T-helper 9 cell (primary cell): Measurements from ENCODE around the gene REM2.

Experiments used
- DNase-seq: peaks from one replicate; pipeline ENCODE4 v3.0.0-alpha.2; 2020
- total RNA-seq, 2 donors: gene quantifications; one replicate each; lab custom pipeline; 2026; lab: John Stamatoyannopoulos, UW

REM2 gene
- total RNA-seq: 4.2 to 5.1 reads per million in 2 donors

GRCh38 chr14:22883173-22883976 is at the start of gene REM2:
Gene REM2, plus strand, starts transcription at chr14:22883222. Its CDS starts 66 bp downstream, at chr14:22883288.
- no peak for DNase-seq

GRCh38 chr14:22835505-22835904 is 47.5 kb upstream of the REM2 start:
- DNase-seq: no peak

- no peak for DNase-seq
Measured at GRCh38 chr14:22836301-22837113, 46.5 kb upstream of the REM2 start, which contains the start of gene MMP14. Gene MMP14, plus strand, starts transcription at chr14:22836585. Its CDS starts 233 bp downstream, at chr14:22836818.

DNA sequence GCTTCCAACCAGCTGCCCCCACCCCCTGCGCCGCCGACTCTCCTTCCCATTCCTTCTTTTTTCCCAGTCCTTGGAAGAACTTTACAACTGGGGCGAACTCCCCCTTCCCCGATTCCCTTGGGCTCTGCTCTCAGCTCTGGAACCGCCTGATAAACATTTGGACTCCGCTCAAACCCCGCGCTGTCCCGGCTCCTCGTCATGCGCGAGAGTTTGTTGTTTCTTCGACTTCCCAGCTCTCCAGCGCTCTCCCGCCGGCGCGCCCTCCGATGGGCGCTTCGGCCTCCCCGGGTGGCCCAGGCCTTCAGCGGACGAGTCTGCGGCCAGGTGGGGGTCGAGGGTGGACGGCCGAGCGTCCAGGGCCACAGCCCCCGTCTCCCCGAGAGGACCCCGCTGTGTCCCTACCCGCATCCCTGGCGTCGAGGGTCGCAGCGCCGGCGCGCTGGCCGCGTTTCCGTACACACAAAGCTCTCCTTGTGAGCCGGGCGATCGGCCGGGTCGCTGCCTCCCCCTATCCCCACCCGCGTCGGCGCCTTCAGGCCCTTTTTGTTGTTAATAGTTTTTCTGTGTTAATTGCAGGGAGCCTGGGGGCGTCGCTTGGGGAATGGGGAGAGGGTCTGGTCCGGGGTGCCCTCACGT is 45.8 kb upstream of the REM2 start:
- no peak for DNase-seq

GRCh38 chr14:22837750-22838538 is 45.1 kb upstream of the REM2 start:
- DNase-seq: no peak

GRCh38 chr14:22838631-22839041 is 44.4 kb upstream of the REM2 start:
- no peak for DNase-seq

- no peak for DNase-seq
Measured at GRCh38 chr14:22839159-22839779, 43.8 kb upstream of the REM2 start.

- no peak for DNase-seq
Measured at GRCh38 chr14:22841311-22841710, 41.7 kb upstream of the REM2 start.

- DNase-seq: no peak
Measured at GRCh38 chr14:22841769-22842168, 41.3 kb upstream of the REM2 start.

GRCh38 chr14:22842211-22843122 is 40.6 kb upstream of the REM2 start:
- no peak for DNase-seq

GRCh38 chr14:22843123-22843925 is 39.7 kb upstream of the REM2 start:
- no peak for DNase-seq

DNA sequence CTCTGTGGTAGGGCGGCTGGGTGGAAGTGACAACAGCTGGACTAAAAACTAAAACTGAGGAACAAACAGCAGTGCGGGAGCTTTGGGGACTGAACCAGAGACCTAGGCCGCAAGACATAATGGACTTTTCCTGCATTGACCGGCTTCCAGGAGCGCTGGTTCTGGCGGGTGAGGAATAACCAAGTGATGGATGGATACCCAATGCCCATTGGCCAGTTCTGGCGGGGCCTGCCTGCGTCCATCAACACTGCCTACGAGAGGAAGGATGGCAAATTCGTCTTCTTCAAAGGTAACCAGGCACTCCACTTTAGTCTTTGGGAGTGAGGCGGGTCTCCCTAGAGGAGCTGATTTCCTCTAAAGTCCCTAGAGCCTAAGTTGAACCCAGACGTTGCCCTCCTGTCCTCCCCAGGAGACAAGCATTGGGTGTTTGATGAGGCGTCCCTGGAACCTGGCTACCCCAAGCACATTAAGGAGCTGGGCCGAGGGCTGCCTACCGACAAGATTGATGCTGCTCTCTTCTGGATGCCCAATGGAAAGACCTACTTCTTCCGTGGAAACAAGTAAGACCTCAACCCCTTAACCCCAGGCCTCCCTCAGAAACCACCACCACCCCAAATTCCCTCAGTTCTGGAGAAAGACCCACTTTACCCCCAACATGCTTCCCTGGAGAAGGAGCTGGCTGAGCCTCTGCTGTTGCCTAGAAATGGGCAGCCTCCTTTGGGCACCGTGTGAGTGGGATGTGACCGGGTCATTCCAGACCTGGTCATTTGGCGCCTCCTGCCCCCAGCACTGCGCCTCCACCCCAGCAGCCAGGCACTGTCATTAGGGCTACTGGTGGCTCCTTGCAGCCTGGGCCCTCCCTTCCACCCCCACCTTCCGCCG is 38.6 kb upstream of the REM2 start:
- DNase-seq: no peak

- DNase-seq: no peak
Measured at GRCh38 chr14:22845103-22845394, 38.0 kb upstream of the REM2 start.

DNA sequence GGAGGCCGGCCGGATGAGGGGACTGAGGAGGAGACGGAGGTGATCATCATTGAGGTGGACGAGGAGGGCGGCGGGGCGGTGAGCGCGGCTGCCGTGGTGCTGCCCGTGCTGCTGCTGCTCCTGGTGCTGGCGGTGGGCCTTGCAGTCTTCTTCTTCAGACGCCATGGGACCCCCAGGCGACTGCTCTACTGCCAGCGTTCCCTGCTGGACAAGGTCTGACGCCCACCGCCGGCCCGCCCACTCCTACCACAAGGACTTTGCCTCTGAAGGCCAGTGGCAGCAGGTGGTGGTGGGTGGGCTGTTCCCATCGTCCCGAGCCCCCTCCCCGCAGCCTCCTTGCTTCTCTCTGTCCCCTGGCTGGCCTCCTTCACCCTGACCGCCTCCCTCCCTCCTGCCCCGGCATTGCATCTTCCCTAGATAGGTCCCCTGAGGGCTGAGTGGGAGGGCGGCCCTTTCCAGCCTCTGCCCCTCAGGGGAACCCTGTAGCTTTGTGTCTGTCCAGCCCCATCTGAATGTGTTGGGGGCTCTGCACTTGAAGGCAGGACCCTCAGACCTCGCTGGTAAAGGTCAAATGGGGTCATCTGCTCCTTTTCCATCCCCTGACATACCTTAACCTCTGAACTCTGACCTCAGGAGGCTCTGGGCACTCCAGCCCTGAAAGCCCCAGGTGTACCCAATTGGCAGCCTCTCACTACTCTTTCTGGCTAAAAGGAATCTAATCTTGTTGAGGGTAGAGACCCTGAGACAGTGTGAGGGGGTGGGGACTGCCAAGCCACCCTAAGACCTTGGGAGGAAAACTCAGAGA is 37.0 kb upstream of the REM2 start:
- no peak for DNase-seq

DNA sequence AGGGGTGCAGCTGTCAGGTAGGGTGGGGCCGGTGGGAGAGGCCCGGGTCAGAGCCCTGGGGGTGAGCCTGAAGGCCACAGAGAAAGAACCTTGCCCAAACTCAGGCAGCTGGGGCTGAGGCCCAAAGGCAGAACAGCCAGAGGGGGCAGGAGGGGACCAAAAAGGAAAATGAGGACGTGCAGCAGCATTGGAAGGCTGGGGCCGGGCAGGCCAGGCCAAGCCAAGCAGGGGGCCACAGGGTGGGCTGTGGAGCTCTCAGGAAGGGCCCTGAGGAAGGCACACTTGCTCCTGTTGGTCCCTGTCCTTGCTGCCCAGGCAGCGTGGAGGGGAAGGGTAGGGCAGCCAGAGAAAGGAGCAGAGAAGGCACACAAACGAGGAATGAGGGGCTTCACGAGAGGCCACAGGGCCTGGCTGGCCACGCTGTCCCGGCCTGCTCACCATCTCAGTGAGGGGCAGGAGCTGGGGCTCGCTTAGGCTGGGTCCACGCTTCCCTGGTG is 36.2 kb upstream of the REM2 start:
- no peak for DNase-seq

DNA sequence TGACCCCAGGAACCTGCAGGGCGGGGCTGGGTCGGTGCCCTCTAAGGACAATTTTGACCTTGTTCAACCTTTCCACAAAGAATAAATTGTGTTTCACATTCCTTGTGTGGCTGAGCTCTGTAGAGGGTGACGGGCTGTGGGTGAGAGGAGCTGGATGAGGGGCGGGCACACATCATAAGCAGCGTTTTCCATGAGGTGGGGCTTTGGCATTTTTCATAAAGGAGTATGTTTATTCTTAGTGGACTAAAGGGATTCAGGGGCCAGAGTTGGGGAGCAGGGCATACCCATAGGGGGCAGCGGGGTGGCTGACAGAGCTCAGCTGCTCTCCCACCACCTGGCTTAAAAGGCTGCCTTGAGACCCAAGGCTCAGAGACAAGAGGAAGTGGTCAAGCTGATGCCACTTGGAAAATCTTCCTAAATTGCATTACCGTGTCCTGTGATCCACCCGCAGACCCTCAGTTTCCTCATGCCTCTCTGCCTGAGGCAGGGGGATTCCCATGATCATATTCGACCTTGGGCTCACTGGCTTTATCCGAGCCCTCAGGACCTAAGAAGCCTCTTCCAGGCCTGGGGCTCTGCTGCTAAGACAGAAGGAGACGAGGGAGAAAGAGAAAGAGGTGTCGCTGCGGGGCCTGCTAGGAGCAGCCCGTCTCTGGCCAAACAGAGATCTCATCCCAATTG is 35.2 kb upstream of the REM2 start:
- no peak for DNase-seq
